SK-N-SH treated with all-trans-retinoic acid at 6 μM for 48 hours (cell line): ENCODE data around the gene GDF7.
A peak's percentile ranks its signal among the peaks of the same experiment; 100 is the strongest.

Experiments used
- ATAC-seq: fragments of 200-7000 bp; cut with Tn5 transposase; 3 replicates; pipeline ENCODE4 v1.9.1; 2020; ENCODE audit warnings: mild to moderate bottlenecking, moderate library complexity
- ARNTL ChIP-seq: fragments of 450-650 bp; formaldehyde crosslinking; IDR thresholded peaks from 2 replicates; pipeline ENCODE4 v1.5.0; 2020; ENCODE audit warnings: low read depth, mild to moderate bottlenecking, moderate library complexity, borderline replicate concordance
- BACH2 ChIP-seq: fragments of 250-450 bp; sonication (Bioruptor Pico); IDR thresholded peaks from 2 replicates; pipeline ENCODE4 v1.9.0; 2021; ENCODE audit warnings: mild to moderate bottlenecking, borderline replicate concordance
- GLIS3 ChIP-seq: fragments of 250-450 bp; sonication (Bioruptor Pico); IDR thresholded peaks from 2 replicates; pipeline ENCODE4 v1.5.0; 2020; ENCODE audit warnings: mild to moderate bottlenecking, moderate library complexity
- ISL1 ChIP-seq: fragments of 250-450 bp; sonication (Bioruptor Pico); IDR thresholded peaks from 2 replicates; pipeline ENCODE4 v2.1.2; 2022; ENCODE audit warnings: mild to moderate bottlenecking, moderate library complexity
- OSR1 ChIP-seq: fragments of 250-450 bp; sonication (Bioruptor Pico); IDR thresholded peaks from 2 replicates; pipeline ENCODE4 v1.8.0; 2022; ENCODE audit warnings: moderate library complexity, mild to moderate bottlenecking, inconsistent platforms
- PATZ1 ChIP-seq: fragments of 250-450 bp; sonication (Bioruptor Pico); IDR thresholded peaks from 2 replicates; pipeline ENCODE4 v1.8.0; 2020; ENCODE audit warnings: mild to moderate bottlenecking, moderate library complexity, borderline replicate concordance
- PPARA ChIP-seq: fragments of 250-450 bp; sonication (Bioruptor Pico); IDR thresholded peaks from 2 replicates; pipeline ENCODE4 v1.5.0; 2020; ENCODE audit warnings: mild to moderate bottlenecking, borderline replicate concordance
- RARB ChIP-seq: fragments of 250-450 bp; sonication (Bioruptor Pico); IDR thresholded peaks from 2 replicates; pipeline ENCODE4 v1.8.0; 2021; ENCODE audit warnings: mild to moderate bottlenecking, moderate library complexity
- TCF4 ChIP-seq: fragments of 250-450 bp; sonication (Bioruptor Pico); IDR thresholded peaks from 2 replicates; pipeline ENCODE4 v1.8.0; 2021; ENCODE audit warnings: mild to moderate bottlenecking, moderate library complexity, borderline replicate concordance
- TOX ChIP-seq: fragments of 250-450 bp; sonication (Bioruptor Pico); IDR thresholded peaks from 2 replicates; pipeline ENCODE4 v1.8.0; 2021; ENCODE audit warnings: mild to moderate bottlenecking, moderate library complexity, borderline replicate concordance
- ZFP3 ChIP-seq: fragments of 250-450 bp; sonication (Bioruptor Pico); IDR thresholded peaks from 2 replicates; pipeline ENCODE4 v1.5.0; 2020; ENCODE audit warnings: mild to moderate bottlenecking, moderate library complexity
- ZFP30 ChIP-seq: fragments of 450-650 bp; formaldehyde crosslinking; IDR thresholded peaks from 2 replicates; pipeline ENCODE4 v1.5.0; 2022; ENCODE audit warnings: mild to moderate bottlenecking, moderate library complexity
- ZNF565 ChIP-seq: fragments of 450-650 bp; formaldehyde crosslinking; conservative IDR thresholded peaks from 2 replicates; pipeline ENCODE4 v1.5.0; 2020; ENCODE audit warnings: low read depth, mild to moderate bottlenecking, moderate library complexity
- ZNF70 ChIP-seq: fragments of 450-650 bp; formaldehyde crosslinking; IDR thresholded peaks from 2 replicates; pipeline ENCODE4 v1.5.0; 2020; ENCODE audit warnings: mild to moderate bottlenecking, moderate library complexity
- ZNF8 ChIP-seq: fragments of 450-650 bp; formaldehyde crosslinking; IDR thresholded peaks from 2 replicates; pipeline ENCODE4 v1.5.0; 2020; ENCODE audit warnings: mild to moderate bottlenecking, moderate library complexity
- TF ChIP-seq, protein P1 (sequence below): fragments of 250-450 bp; sonication (Bioruptor Pico); IDR thresholded peaks from 2 replicates; pipeline ENCODE4 v1.5.1; 2020; ENCODE audit warnings: low read depth, mild to moderate bottlenecking, moderate library complexity
- TF ChIP-seq, protein P2 (sequence below): fragments of 250-450 bp; sonication (Bioruptor Pico); IDR thresholded peaks from 2 replicates; pipeline ENCODE4 v1.8.0; 2021; ENCODE audit warnings: low read depth, mild to moderate bottlenecking, moderate library complexity, borderline replicate concordance
- TF ChIP-seq, protein P3 (sequence below): fragments of 250-450 bp; sonication (Bioruptor Pico); IDR thresholded peaks from 2 replicates; pipeline ENCODE4 v1.5.0; 2020; ENCODE audit warnings: mild to moderate bottlenecking, moderate library complexity

The GDF7 gene

GRCh38 chr2:20621366-20622295, 45.3 kb upstream of the GDF7 start:
- ATAC-seq: no peak
- no peak for TF ChIP-seq ZNF565 (CRISPR knock-in tag)
- no peak for TF ChIP-seq PPARA (CRISPR knock-in tag)
- TF ChIP-seq, protein P1, sequence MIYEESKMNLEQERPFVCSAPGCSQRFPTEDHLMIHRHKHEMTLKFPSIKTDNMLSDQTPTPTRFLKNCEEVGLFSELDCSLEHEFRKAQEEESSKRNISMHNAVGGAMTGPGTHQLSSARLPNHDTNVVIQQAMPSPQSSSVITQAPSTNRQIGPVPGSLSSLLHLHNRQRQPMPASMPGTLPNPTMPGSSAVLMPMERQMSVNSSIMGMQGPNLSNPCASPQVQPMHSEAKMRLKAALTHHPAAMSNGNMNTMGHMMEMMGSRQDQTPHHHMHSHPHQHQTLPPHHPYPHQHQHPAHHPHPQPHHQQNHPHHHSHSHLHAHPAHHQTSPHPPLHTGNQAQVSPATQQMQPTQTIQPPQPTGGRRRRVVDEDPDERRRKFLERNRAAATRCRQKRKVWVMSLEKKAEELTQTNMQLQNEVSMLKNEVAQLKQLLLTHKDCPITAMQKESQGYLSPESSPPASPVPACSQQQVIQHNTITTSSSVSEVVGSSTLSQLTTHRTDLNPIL (CRISPR knock-in tag): no peak
- TF ChIP-seq OSR1 (CRISPR knock-in tag): no peak
- TF ChIP-seq TCF4 (CRISPR knock-in tag): no peak
- TF ChIP-seq RARB (CRISPR knock-in tag): no peak
- no peak for TF ChIP-seq ZFP30 (CRISPR knock-in tag)
- no peak for TF ChIP-seq ARNTL (CRISPR knock-in tag)
- TF ChIP-seq ISL1: no peak
- no peak for TF ChIP-seq ZFP3 (CRISPR knock-in tag)
- no peak for TF ChIP-seq TOX
- TF ChIP-seq, protein P2, sequence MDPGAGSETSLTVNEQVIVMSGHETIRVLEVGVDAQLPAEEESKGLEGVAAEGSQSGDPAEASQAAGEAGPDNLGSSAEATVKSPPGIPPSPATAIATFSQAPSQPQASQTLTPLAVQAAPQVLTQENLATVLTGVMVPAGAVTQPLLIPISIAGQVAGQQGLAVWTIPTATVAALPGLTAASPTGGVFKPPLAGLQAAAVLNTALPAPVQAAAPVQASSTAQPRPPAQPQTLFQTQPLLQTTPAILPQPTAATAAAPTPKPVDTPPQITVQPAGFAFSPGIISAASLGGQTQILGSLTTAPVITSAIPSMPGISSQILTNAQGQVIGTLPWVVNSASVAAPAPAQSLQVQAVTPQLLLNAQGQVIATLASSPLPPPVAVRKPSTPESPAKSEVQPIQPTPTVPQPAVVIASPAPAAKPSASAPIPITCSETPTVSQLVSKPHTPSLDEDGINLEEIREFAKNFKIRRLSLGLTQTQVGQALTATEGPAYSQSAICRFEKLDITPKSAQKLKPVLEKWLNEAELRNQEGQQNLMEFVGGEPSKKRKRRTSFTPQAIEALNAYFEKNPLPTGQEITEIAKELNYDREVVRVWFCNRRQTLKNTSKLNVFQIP (CRISPR knock-in tag): no peak
- TF ChIP-seq, protein P3, sequence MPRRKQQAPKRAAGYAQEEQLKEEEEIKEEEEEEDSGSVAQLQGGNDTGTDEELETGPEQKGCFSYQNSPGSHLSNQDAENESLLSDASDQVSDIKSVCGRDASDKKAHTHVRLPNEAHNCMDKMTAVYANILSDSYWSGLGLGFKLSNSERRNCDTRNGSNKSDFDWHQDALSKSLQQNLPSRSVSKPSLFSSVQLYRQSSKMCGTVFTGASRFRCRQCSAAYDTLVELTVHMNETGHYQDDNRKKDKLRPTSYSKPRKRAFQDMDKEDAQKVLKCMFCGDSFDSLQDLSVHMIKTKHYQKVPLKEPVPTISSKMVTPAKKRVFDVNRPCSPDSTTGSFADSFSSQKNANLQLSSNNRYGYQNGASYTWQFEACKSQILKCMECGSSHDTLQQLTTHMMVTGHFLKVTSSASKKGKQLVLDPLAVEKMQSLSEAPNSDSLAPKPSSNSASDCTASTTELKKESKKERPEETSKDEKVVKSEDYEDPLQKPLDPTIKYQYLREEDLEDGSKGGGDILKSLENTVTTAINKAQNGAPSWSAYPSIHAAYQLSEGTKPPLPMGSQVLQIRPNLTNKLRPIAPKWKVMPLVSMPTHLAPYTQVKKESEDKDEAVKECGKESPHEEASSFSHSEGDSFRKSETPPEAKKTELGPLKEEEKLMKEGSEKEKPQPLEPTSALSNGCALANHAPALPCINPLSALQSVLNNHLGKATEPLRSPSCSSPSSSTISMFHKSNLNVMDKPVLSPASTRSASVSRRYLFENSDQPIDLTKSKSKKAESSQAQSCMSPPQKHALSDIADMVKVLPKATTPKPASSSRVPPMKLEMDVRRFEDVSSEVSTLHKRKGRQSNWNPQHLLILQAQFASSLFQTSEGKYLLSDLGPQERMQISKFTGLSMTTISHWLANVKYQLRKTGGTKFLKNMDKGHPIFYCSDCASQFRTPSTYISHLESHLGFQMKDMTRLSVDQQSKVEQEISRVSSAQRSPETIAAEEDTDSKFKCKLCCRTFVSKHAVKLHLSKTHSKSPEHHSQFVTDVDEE (CRISPR knock-in tag): no peak
- no peak for TF ChIP-seq PATZ1 (CRISPR knock-in tag)
- TF ChIP-seq BACH2 (CRISPR knock-in tag): no peak
- TF ChIP-seq ZNF70: no peak

- TF ChIP-seq ZNF70 (no peak), ZFP3 (CRISPR knock-in tag) (no peak), PATZ1 (CRISPR knock-in tag) (no peak)
- ATAC-seq: no peak
These were observed 44.7 kb upstream of the GDF7 start for GRCh38 chr2:20622296-20622686.

DNA sequence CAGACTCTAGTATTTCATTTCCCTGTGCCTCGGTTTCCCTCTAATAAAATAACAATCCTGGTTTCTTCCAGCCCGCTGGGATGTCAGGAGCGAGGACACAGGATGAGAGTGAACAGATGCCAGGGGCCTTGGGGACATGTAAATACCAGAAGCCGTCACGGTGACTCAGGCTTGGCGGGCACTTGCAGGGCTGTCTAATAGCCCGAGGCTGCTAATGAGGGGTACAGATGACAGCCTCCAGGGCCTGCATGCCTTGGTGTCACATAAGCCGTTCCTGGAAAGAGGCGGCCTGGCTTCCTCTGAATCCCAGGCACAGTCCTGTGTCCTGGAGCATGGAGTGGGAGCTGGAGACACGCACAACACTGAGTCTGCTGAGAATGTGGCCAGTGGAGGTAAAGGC, 44.2 kb upstream of the GDF7 start:
- no peak for ATAC-seq
- TF ChIP-seq RARB (CRISPR knock-in tag) (no peak), ISL1 (0 out of 2 replicates have a peak, but pooled peaks have one; percentile 9)

- no peak for ATAC-seq
- TF ChIP-seq GLIS3: no peak
- TF ChIP-seq, protein P1 (CRISPR knock-in tag): no peak
- no peak for TF ChIP-seq ZNF8 (CRISPR knock-in tag)
- no peak for TF ChIP-seq TCF4 (CRISPR knock-in tag)
- no peak for TF ChIP-seq BACH2 (CRISPR knock-in tag)
- no peak for TF ChIP-seq ZFP30 (CRISPR knock-in tag)
- TF ChIP-seq RARB (CRISPR knock-in tag): no peak
- no peak for TF ChIP-seq PPARA (CRISPR knock-in tag)
These were observed 43.7 kb upstream of the GDF7 start for GRCh38 chr2:20623241-20623640.
